A549 (cell line): ENCODE results near the gene BPIFB3. TPM values are rescaled to one million over a fixed set of nuclear protein-coding genes. Genes with fewer than 3 reads are reported as not detected.

ENCODE experiments used
- ATAC-seq, 2 experiments: fragments of 200-7000 bp in 1 of 2; fragments of >200 bp in 1 of 2; cut with Nextera tagmentation in 1 of 2; cut with Tn5 transposase in 1 of 2; 3 replicates each; pipeline versions ENCODE4 v1.8.0 to v1.9.1; 2018 to 2020; ENCODE audit warnings: mild to moderate bottlenecking in 1 of 2, moderate library complexity in 1 of 2
- CTCF ChIA-PET: fragments of 300-600 bp; sonication (Branson Sonifier 250); formaldehyde crosslinking; extraction: SDS; loops from one replicate; lab custom pipeline; 2021; ENCODE audit warnings: antibody characterized with exemption, inconsistent platforms; lab: Yijun Ruan, JAX
- POLR2A ChIA-PET: fragments of 350-600 bp; formaldehyde crosslinking; extraction: SDS; loops from one replicate; lab custom pipeline; 2021; ENCODE audit warnings: antibody characterized with exemption, inconsistent platforms; lab: Yijun Ruan, JAX
- DNase-seq, 2 experiments: peaks; one replicate each; pipeline versions ENCODE4 v3.0.0 to v3.0.0-alpha.2; 2011 to 2016; ENCODE audit warnings: low read depth in 1 of 2, low spot score in 1 of 2
- FAIRE-seq: peaks from 2 replicates; lab custom pipeline; 2011; peaks lifted over from hg19 to GRCh38; lab: Jason Lieb, UNC
- H3K27ac ChIP-seq, 2 experiments: fragments of >200 bp; sonication (Bioruptor Twin); formaldehyde crosslinking; 3 replicates each; pipeline ENCODE4 v1.5.1; 2016 to 2017
- H3K4me1 ChIP-seq: fragments of >200 bp; sonication (Bioruptor Twin); formaldehyde crosslinking; 3 replicates; pipeline ENCODE4 v1.6.1; 2016
- H3K4me2 ChIP-seq: fragments of >200 bp; sonication (Bioruptor Twin); formaldehyde crosslinking; 3 replicates; pipeline ENCODE4 v1.6.1; 2016
- H3K4me3 ChIP-seq: fragments of >200 bp; sonication (Bioruptor Twin); formaldehyde crosslinking; 3 replicates; pipeline ENCODE4 v1.5.1; 2016
- H3K9me3 ChIP-seq: fragments of >200 bp; sonication (Bioruptor Twin); formaldehyde crosslinking; 3 replicates; pipeline ENCODE4 v1.6.1; 2016
- CBX8 ChIP-seq: fragments of 200-600 bp; sonication (generic); IDR thresholded peaks from 2 replicates; pipeline ENCODE4 v1.6.1; 2016
- CTCF ChIP-seq: fragments of >200 bp; sonication (Bioruptor Twin); formaldehyde crosslinking; IDR thresholded peaks from 3 replicates; pipeline ENCODE4 v1.5.1; 2016
- EHMT2 ChIP-seq: fragments of 200-600 bp; sonication (generic); IDR thresholded peaks from 2 replicates; pipeline ENCODE4 v1.6.1; 2016; ENCODE audit warnings: antibody characterized with exemption, low read depth, mild to moderate bottlenecking, moderate library complexity
- FOXS1 ChIP-seq: fragments of 250-450 bp; sonication (Bioruptor Pico); IDR thresholded peaks from 2 replicates; pipeline ENCODE4 v1.5.0; 2020; ENCODE audit warnings: mild to moderate bottlenecking, moderate library complexity
- HES2 ChIP-seq: fragments of >200 bp; sonication (Bioruptor Twin); formaldehyde crosslinking; IDR thresholded peaks from 2 replicates; pipeline ENCODE4 v1.6.1; 2016
- HMGXB4 ChIP-seq: fragments of 250-450 bp; sonication (Bioruptor Pico); IDR thresholded peaks from 2 replicates; pipeline ENCODE4 v1.5.0; 2021; ENCODE audit warnings: mild to moderate bottlenecking, moderate library complexity, borderline replicate concordance
- MAZ ChIP-seq: fragments of 150-350 bp; IDR thresholded peaks from 2 replicates; pipeline ENCODE4 v1.6.1; 2014; ENCODE audit warnings: antibody characterized with exemption, low read depth, low read length, borderline replicate concordance
- NFE2L2 ChIP-seq: fragments of 150-350 bp; conservative IDR thresholded peaks from 2 replicates; pipeline ENCODE4 v1.6.1; 2014; ENCODE audit warnings: low read length
- PHF8 ChIP-seq: fragments of 200-600 bp; sonication (generic); IDR thresholded peaks from 2 replicates; pipeline ENCODE4 v1.6.1; 2016; ENCODE audit warnings: low read depth, mild to moderate bottlenecking, antibody characterized with exemption, moderate library complexity, borderline replicate concordance
- POLR2A ChIP-seq: IDR thresholded peaks from 2 replicates; pipeline ENCODE4 v1.6.1; 2012; ENCODE audit warnings: mild to moderate bottlenecking, low read length
- RAD21 ChIP-seq, 2 experiments: fragments of >200 bp in 1 of 2; sonication (Bioruptor Twin) in 1 of 2; formaldehyde crosslinking in 1 of 2; IDR thresholded peaks in 1 of 2; conservative IDR thresholded peaks in 1 of 2; 2 replicates in 1 of 2; 3 replicates in 1 of 2; pipeline ENCODE4 v1.6.1; 2012 to 2018; ENCODE audit warnings: inconsistent platforms in 1 of 2
- RARB ChIP-seq: fragments of 250-450 bp; sonication (Bioruptor Pico); IDR thresholded peaks from 2 replicates; pipeline ENCODE4 v1.8.0; 2021; ENCODE audit warnings: mild to moderate bottlenecking, moderate library complexity
- REST ChIP-seq: fragments of 200-600 bp; sonication (generic); IDR thresholded peaks from 2 replicates; pipeline ENCODE4 v1.6.1; 2016; ENCODE audit warnings: antibody characterized with exemption, mild to moderate bottlenecking, moderate library complexity
- ZC3H11A ChIP-seq: fragments of 450-650 bp; IDR thresholded peaks from 2 replicates; pipeline ENCODE4 v1.6.1; 2014; ENCODE audit warnings: antibody characterized with exemption, mild to moderate bottlenecking
- WGBS: methylation state at CpG from one replicate; pipeline ENCODE4 v1.1.6; 2017; ENCODE audit errors: missing lambda C conversion rate; 5-methylcytosine and 5-hydroxymethylcytosine counted together
- polyA plus RNA-seq, 4 experiments: library from polyadenylated mRNA; depleted of rRNA in 3 of 4; stranded (reverse); fragments of >200 nt; fragmentation: RNase III in 1 of 4; extraction: RNeasy Plus Mini Kit Qiagen cat#74134 plus additional on column Dnase treatment in 1 of 4; gene quantifications; 2 replicates in 3 of 4; 3 replicates in 1 of 4; pipeline ENCODE4 v1.2.3, GENCODE V29; 2011 to 2017

BPIFB3 gene
- polyA plus RNA-seq, 2 of the 4 experiments (the other 2 are of a cell fraction), result not detected

GRCh38 chr20:33005132-33005566 lies 48.6 kb upstream of the BPIFB3 start:
- no peak overlapping the region for H3K4me2 ChIP-seq
- peak in 1 of 2 experiments; percentile 61; a peak in 2 of 6 replicates for ATAC-seq
- POLR2A ChIA-PET, result no interaction called here
- H3K4me3 ChIP-seq, result no peak overlapping the region
- CTCF ChIA-PET, result interaction anchor here (0.6 to 2.1 kb wide), 5 partner anchors 10 to 1987 kb away, joined by 3 to 12 read pairs (median 3); no protein-coding TSS in a partner anchor
- no peak for FAIRE-seq
- DNase-seq, result peak in 1 of 2 experiments; percentile 43
- H3K27ac ChIP-seq, result no peak overlapping the region
- no peaks in the 10 kb centered on the region; the same call in 2 of the 3 replicates for H3K9me3 ChIP-seq
- 0 out of 3 replicates have a peak, but pooled peaks cover 3% of the 10 kb centered on the region for H3K4me1 ChIP-seq
- TF ChIP-seq RAD21 (conservative IDR thresholded peaks at IDR 0.05 in 1 of 2, IDR thresholded peaks at IDR 0.05 in 1 of 2) (peak in 1 of 2 experiments; percentile 30; a peak in 2 of 5 replicates), CBX8 (no peak), CTCF (peak; percentile 28; the same call in 2 of the 3 replicates), EHMT2 (no peak), MAZ (no peak)
- TF ChIP-seq, all 56 proteins: peak for 2
- 11% methylated on average over 4 of the region's 4 CpGs for whole genome bisulfite sequencing

- ATAC-seq (no peak), FAIRE-seq (no peak), DNase-seq (no peak)
- no peak for TF ChIP-seq CBX8
- TF ChIP-seq PHF8, result no peak
- TF ChIP-seq HMGXB4, result no peak
- no peak for TF ChIP-seq REST
- TF ChIP-seq POLR2A, result no peak
- TF ChIP-seq RARB (CRISPR knock-in tag), result no peak
- TF ChIP-seq FOXS1, result no peak
- no peak for TF ChIP-seq ZC3H11A
- TF ChIP-seq NFE2L2, result no peak
- TF ChIP-seq HES2, result no peak
- WGBS, result 33% methylated on average over 8 of the region's 8 CpGs
- Histone ChIP-seq H3K9me3 (no peaks in the 10 kb centered on the region; the same call in 2 of the 3 replicates), H3K4me3 (no peak overlapping the region), H3K27ac (no peak overlapping the region), H3K4me1 (0 out of 3 replicates have a peak, but pooled peaks cover 3% of the 10 kb centered on the region), H3K4me2 (no peak overlapping the region)
- ChIA-PET POLR2A (no interaction called here), CTCF (interaction anchor here (0.7 to 2.1 kb wide), 5 partner anchors 9 to 104 kb away, joined by 3 to 12 read pairs (median 3); no protein-coding TSS in a partner anchor)
Observed at GRCh38 chr20:33005908-33006775, 47.6 kb upstream of the BPIFB3 start.
